Trophoblast cell (in vitro differentiated cells and primary cell): ENCODE results near the gene FAM131C.

ENCODE experiments used
- DNase-seq, 2 donors: peaks; one replicate each; pipeline ENCODE4 v3.0.0-alpha.2; 2016
- H2AFZ ChIP-seq: 2 replicates; pipeline ENCODE4 v1.6.1; 2013; ENCODE audit warnings: low read length, moderate library complexity, mild to moderate bottlenecking; ENCODE audit not compliant: insufficient read depth, poor library complexity
- H2AK5ac ChIP-seq: 2 replicates; pipeline ENCODE4 v1.6.1; 2013; ENCODE audit warnings: mild to moderate bottlenecking, low read length
- H2BK120ac ChIP-seq: 2 replicates; pipeline ENCODE4 v1.6.1; 2013; ENCODE audit warnings: low read length, mild to moderate bottlenecking, moderate library complexity; ENCODE audit not compliant: insufficient read depth, poor library complexity
- H2BK12ac ChIP-seq: 2 replicates; pipeline ENCODE4 v1.6.1; 2013; ENCODE audit warnings: mild to moderate bottlenecking, low read length, moderate library complexity
- H2BK5ac ChIP-seq: 2 replicates; pipeline ENCODE4 v1.6.1; 2013; ENCODE audit warnings: low read length, low read depth, moderate library complexity, mild to moderate bottlenecking; ENCODE audit not compliant: poor library complexity
- H3K14ac ChIP-seq: 2 replicates; pipeline ENCODE4 v1.6.1; 2013; ENCODE audit warnings: mild to moderate bottlenecking, low read length
- H3K18ac ChIP-seq: 2 replicates; pipeline ENCODE4 v1.6.1; 2013; ENCODE audit warnings: mild to moderate bottlenecking, low read length
- H3K23ac ChIP-seq: 2 replicates; pipeline ENCODE4 v1.6.1; 2013; ENCODE audit warnings: low read length
- H3K27ac ChIP-seq: 2 replicates; pipeline ENCODE4 v1.5.1; 2013; ENCODE audit warnings: low read depth, mild to moderate bottlenecking, inconsistent platforms, low read length, moderate library complexity
- H3K27me3 ChIP-seq: 2 replicates; pipeline ENCODE4 v1.6.1; 2013; ENCODE audit warnings: inconsistent platforms, mild to moderate bottlenecking, low read length, moderate library complexity; ENCODE audit not compliant: insufficient read depth
- H3K36me3 ChIP-seq, 2 experiments: 1 replicate in 1 of 2; 2 replicates in 1 of 2; pipeline ENCODE4 v1.6.1; 2013; ENCODE audit warnings: low read length in 2 of 2, mild to moderate bottlenecking in 2 of 2, moderate library complexity in 1 of 2; ENCODE audit not compliant: insufficient read depth in 2 of 2, control insufficient read depth in 1 of 2
- H3K4ac ChIP-seq: 2 replicates; pipeline ENCODE4 v1.6.1; 2013; ENCODE audit warnings: low read depth, mild to moderate bottlenecking, low read length, moderate library complexity
- H3K4me1 ChIP-seq, 2 experiments: 1 replicate in 1 of 2; 2 replicates in 1 of 2; pipeline ENCODE4 v1.6.1; 2013; ENCODE audit warnings: low read length in 2 of 2, mild to moderate bottlenecking in 2 of 2, moderate library complexity in 1 of 2; ENCODE audit not compliant: insufficient read depth in 2 of 2, control insufficient read depth in 1 of 2
- H3K4me2 ChIP-seq: 2 replicates; pipeline ENCODE4 v1.6.1; 2013; ENCODE audit warnings: inconsistent platforms, mild to moderate bottlenecking, low read length, moderate library complexity
- H3K4me3 ChIP-seq: 2 replicates; pipeline ENCODE4 v1.5.1; 2013; ENCODE audit warnings: mild to moderate bottlenecking, low read depth, low read length, inconsistent platforms
- H3K79me1 ChIP-seq: one replicate; pipeline ENCODE4 v1.6.1; 2013; ENCODE audit warnings: low read length
- H3K79me2 ChIP-seq: 2 replicates; pipeline ENCODE4 v1.6.1; 2013; ENCODE audit warnings: low read length, mild to moderate bottlenecking; ENCODE audit not compliant: control insufficient read depth, insufficient read depth, poor library complexity
- H3K9ac ChIP-seq: 2 replicates; pipeline ENCODE4 v1.6.1; 2013; ENCODE audit warnings: mild to moderate bottlenecking, low read length
- H3K9me3 ChIP-seq: 2 replicates; pipeline ENCODE4 v1.6.1; 2013; ENCODE audit warnings: low read depth, mild to moderate bottlenecking, control low read depth, inconsistent platforms, low read length; ENCODE audit not compliant: insufficient read depth
- H4K12ac ChIP-seq: 2 replicates; pipeline ENCODE4 v1.6.1; 2013; ENCODE audit warnings: low read depth, mild to moderate bottlenecking, low read length, moderate library complexity
- H4K8ac ChIP-seq: 2 replicates; pipeline ENCODE4 v1.6.1; 2013; ENCODE audit warnings: low read depth, mild to moderate bottlenecking, low read length, moderate library complexity
- H4K91ac ChIP-seq: one replicate; pipeline ENCODE4 v1.6.1; 2013; ENCODE audit warnings: low read depth, mild to moderate bottlenecking, low read length, moderate library complexity
- WGBS: extraction: QIAGEN DNeasy Blood & Tissue Kit; methylation state at CpG from one replicate; pipeline ENCODE4 v1.1.7; 2013; ENCODE audit warnings: missing lambda C conversion rate; ENCODE audit not compliant: insufficient read length, insufficient coverage; ENCODE audit errors: extremely low coverage; 5-methylcytosine and 5-hydroxymethylcytosine counted together

FAM131C gene

GRCh38 chr1:16072616-16073484 lies 601 bp downstream of the FAM131C start:
- Histone ChIP-seq H3K79me2 (no peaks in the 10 kb centered on the region), H3K4me3 (no peak overlapping the region), H4K12ac (no peak overlapping the region), H3K14ac (no peak overlapping the region), H2AFZ (no peak overlapping the region), H2BK120ac (no peak overlapping the region), H2BK5ac (no peak overlapping the region), H3K4me2 (peak overlapping the region; percentile 49), H3K23ac (no peak overlapping the region), H4K91ac (no peak overlapping the region), H2BK12ac (no peak overlapping the region), H3K4ac (no peak overlapping the region), H3K9ac (no peak overlapping the region), H3K79me1 (no peaks in the 10 kb centered on the region), H3K27me3 (peaks cover 14% of the 10 kb centered on the region), H2AK5ac (no peak overlapping the region), H3K27ac (no peak overlapping the region), H4K8ac (no peak overlapping the region), H3K36me3 (no peaks in the 10 kb centered on the region), H3K9me3 (no peaks in the 10 kb centered on the region), H3K4me1 (peaks cover 4 to 6% of the 10 kb centered on the region in 2 experiments), H3K18ac (no peak overlapping the region)
- WGBS: no CpG with 5 or more reads among the region's 49 CpGs
- DNase-seq: no peak

GRCh38 chr1:16072095-16072494 lies 1.4 kb downstream of the FAM131C start:
- no peak overlapping the region for H4K91ac ChIP-seq
- no peak overlapping the region for H2BK12ac ChIP-seq
- no peak overlapping the region for H3K27ac ChIP-seq
- no peak overlapping the region for H3K4ac ChIP-seq
- H4K12ac ChIP-seq: no peak overlapping the region
- no peak overlapping the region for H3K9ac ChIP-seq
- no peak overlapping the region for H3K23ac ChIP-seq
- no peak overlapping the region for H2BK5ac ChIP-seq
- no peak for DNase-seq
- no peak overlapping the region for H2AFZ ChIP-seq
- WGBS: no CpG with 5 or more reads among the region's 5 CpGs
- peaks cover 14% of the 10 kb centered on the region for H3K27me3 ChIP-seq
- no peak overlapping the region for H3K4me2 ChIP-seq
- H3K79me1 ChIP-seq: no peaks in the 10 kb centered on the region
- H2BK120ac ChIP-seq: no peak overlapping the region
- H3K36me3 ChIP-seq: no peaks in the 10 kb centered on the region
- H3K18ac ChIP-seq: no peak overlapping the region
- no peak overlapping the region for H3K4me3 ChIP-seq
- H3K4me1 ChIP-seq: peaks cover 4 to 6% of the 10 kb centered on the region in 2 experiments
- no peak overlapping the region for H2AK5ac ChIP-seq
- no peak overlapping the region for H4K8ac ChIP-seq
- no peak overlapping the region for H3K14ac ChIP-seq
- no peaks in the 10 kb centered on the region for H3K9me3 ChIP-seq
- H3K79me2 ChIP-seq: no peaks in the 10 kb centered on the region

- Histone ChIP-seq H2BK12ac (no peak overlapping the region), H3K4me1 (peaks cover 4 to 6% of the 10 kb centered on the region in 2 experiments), H3K27ac (no peak overlapping the region), H3K27me3 (peaks cover 14% of the 10 kb centered on the region), H3K4ac (no peak overlapping the region), H3K23ac (no peak overlapping the region), H2AFZ (no peak overlapping the region), H3K79me2 (no peaks in the 10 kb centered on the region), H3K9me3 (no peaks in the 10 kb centered on the region), H3K14ac (no peak overlapping the region), H4K12ac (no peak overlapping the region), H3K36me3 (no peaks in the 10 kb centered on the region), H2BK120ac (no peak overlapping the region), H3K18ac (no peak overlapping the region), H2BK5ac (no peak overlapping the region), H3K79me1 (no peaks in the 10 kb centered on the region), H2AK5ac (no peak overlapping the region), H3K9ac (no peak overlapping the region), H4K91ac (no peak overlapping the region), H3K4me2 (no peak overlapping the region), H4K8ac (no peak overlapping the region), H3K4me3 (no peak overlapping the region)
- no peak for DNase-seq
- no CpG with 5 or more reads among the region's 6 CpGs for WGBS
These were observed 1.8 kb downstream of the FAM131C start for GRCh38 chr1:16071614-16072013.

GRCh38 chr1:16070640-16071355 lies 2.7 kb downstream of the FAM131C start:
- no peak overlapping the region for H2AK5ac ChIP-seq
- H3K9ac ChIP-seq: no peak overlapping the region
- H3K27ac ChIP-seq: no peak overlapping the region
- H3K14ac ChIP-seq: no peak overlapping the region
- H3K4ac ChIP-seq: no peak overlapping the region
- H2BK120ac ChIP-seq: no peak overlapping the region
- no peaks in the 10 kb centered on the region for H3K79me2 ChIP-seq
- no peak overlapping the region for H4K91ac ChIP-seq
- peaks cover 14% of the 10 kb centered on the region for H3K27me3 ChIP-seq
- H2BK5ac ChIP-seq: no peak overlapping the region
- H3K23ac ChIP-seq: no peak overlapping the region
- no CpG with 5 or more reads among the region's 9 CpGs for WGBS
- no peaks in the 10 kb centered on the region for H3K36me3 ChIP-seq
- no peak overlapping the region for H3K4me3 ChIP-seq
- no peak overlapping the region for H4K8ac ChIP-seq
- H4K12ac ChIP-seq: no peak overlapping the region
- H3K79me1 ChIP-seq: no peaks in the 10 kb centered on the region
- H3K4me1 ChIP-seq: peaks cover 4 to 6% of the 10 kb centered on the region in 2 experiments
- H3K18ac ChIP-seq: no peak overlapping the region
- H2AFZ ChIP-seq: no peak overlapping the region
- H2BK12ac ChIP-seq: no peak overlapping the region
- no peak overlapping the region for H3K4me2 ChIP-seq
- DNase-seq: no peak
- H3K9me3 ChIP-seq: no peaks in the 10 kb centered on the region
